GM12878 (cell line): ENCODE data around the gene FNDC3B. TPM values are rescaled to one million over a fixed set of nuclear protein-coding genes. Genes with fewer than 3 reads are reported as not detected.

ENCODE experiments used
- ATF2 ChIP-seq: IDR thresholded peaks from 2 replicates; pipeline ENCODE4 v1.6.1; 2012; ENCODE audit warnings: low read length, inconsistent platforms
- BCL3 ChIP-seq: IDR thresholded peaks from 2 replicates; pipeline ENCODE4 v1.6.1; 2011; ENCODE audit warnings: borderline replicate concordance, low read depth, mild to moderate bottlenecking, moderate library complexity, low read length; ENCODE audit not compliant: insufficient read depth, poor library complexity, severe bottlenecking
- CHD2 ChIP-seq: IDR thresholded peaks from 2 replicates; pipeline ENCODE4 v1.6.1; 2011; ENCODE audit warnings: low read depth, low read length, improper control_type of control experiment, borderline replicate concordance
- CREM ChIP-seq: IDR thresholded peaks from 2 replicates; pipeline ENCODE4 v1.6.1; 2014; ENCODE audit warnings: antibody characterized with exemption, low read depth
- E2F4 ChIP-seq: IDR thresholded peaks from 2 replicates; pipeline ENCODE4 v1.6.1; 2012; ENCODE audit warnings: low read depth, low read length, improper control_type of control experiment
- ETV6 ChIP-seq, 2 experiments: fragments of 450-650 bp in 1 of 2; IDR thresholded peaks in 1 of 2; conservative IDR thresholded peaks in 1 of 2; 2 replicates each; pipeline ENCODE4 v1.6.1; 2014; ENCODE audit warnings: antibody characterized with exemption in 1 of 2, borderline replicate concordance in 1 of 2, low read depth in 1 of 2, mild to moderate bottlenecking in 1 of 2, moderate library complexity in 1 of 2
- JUND ChIP-seq: IDR thresholded peaks from 2 replicates; pipeline ENCODE4 v1.6.1; 2012; ENCODE audit warnings: low read depth, mild to moderate bottlenecking, low read length, improper control_type of control experiment, moderate library complexity
- NBN ChIP-seq: fragments of 450-650 bp; IDR thresholded peaks from 2 replicates; pipeline ENCODE4 v1.6.1; 2016
- NFXL1 ChIP-seq: fragments of 450-650 bp; IDR thresholded peaks from 2 replicates; pipeline ENCODE4 v1.6.1; 2017; ENCODE audit warnings: antibody characterized with exemption, mild to moderate bottlenecking, borderline replicate concordance
- NR2C1 ChIP-seq: fragments of 450-650 bp; IDR thresholded peaks from 2 replicates; pipeline ENCODE4 v1.6.1; 2017; ENCODE audit warnings: antibody characterized with exemption, mild to moderate bottlenecking, moderate library complexity
- POLR2AphosphoS5 ChIP-seq: IDR thresholded peaks from 2 replicates; pipeline ENCODE4 v1.6.1; 2011; ENCODE audit warnings: mild to moderate bottlenecking, low read length, inconsistent platforms
- RB1 ChIP-seq: fragments of 450-650 bp; formaldehyde crosslinking; IDR thresholded peaks from 2 replicates; pipeline ENCODE4 v1.6.1; 2017; ENCODE audit warnings: mild to moderate bottlenecking, borderline replicate concordance
- RELA ChIP-seq: fragments of 450-650 bp; IDR thresholded peaks from 2 replicates; pipeline ENCODE4 v1.8.0; 2014; ENCODE audit warnings: borderline replicate concordance; ENCODE audit not compliant: partially characterized antibody
- STAT1 ChIP-seq: fragments of 450-650 bp; conservative IDR thresholded peaks from 2 replicates; pipeline ENCODE4 v1.6.1; 2014; ENCODE audit warnings: antibody characterized with exemption, mild to moderate bottlenecking
- WRNIP1 ChIP-seq: IDR thresholded peaks from 2 replicates; pipeline ENCODE4 v1.6.1; 2011; ENCODE audit warnings: low read depth, low read length, improper control_type of control experiment, borderline replicate concordance
- YY1 ChIP-seq: IDR thresholded peaks from 2 replicates; pipeline ENCODE4 v1.6.1; 2011; ENCODE audit warnings: low read depth, mild to moderate bottlenecking, low read length
- ZBED1 ChIP-seq: IDR thresholded peaks from 2 replicates; pipeline ENCODE4 v1.6.1; 2016; ENCODE audit warnings: borderline replicate concordance
- ZBTB4 ChIP-seq: fragments of 450-650 bp; formaldehyde crosslinking; IDR thresholded peaks from 2 replicates; pipeline ENCODE4 v1.4.0; 2022; ENCODE audit warnings: mild to moderate bottlenecking, moderate library complexity
- polyA plus RNA-seq, 11 experiments: library from polyadenylated mRNA; depleted of rRNA in 4 of 11; unstranded in 6 of 11; stranded (reverse) in 5 of 11; fragments of >200 nt; fragmentation: Nextera tagmentation in 4 of 11; fragmentation: Illumina TruSeq in 1 of 11; extraction: Ambion mirVana in 4 of 11; extraction: Trizol in 1 of 11; gene quantifications; 1 replicate in 1 of 11; 2 replicates in 10 of 11; pipeline versions ENCODE4 v1.2.1 to v1.2.3, GENCODE V29; 2011 to 2016; ENCODE audit warnings: inconsistent platforms in 2 of 11, missing spikeins in 2 of 11, low read depth in 1 of 11
- total RNA-seq, 4 experiments: library from RNA; depleted of rRNA in 3 of 4; stranded (reverse); fragments of >200 nt in 3 of 4; fragmentation: Illumina TruSeq in 1 of 4; extraction: Trizol in 1 of 4; gene quantifications; 2 replicates each; pipeline versions ENCODE4 v1.2.1 to v1.2.3, GENCODE V29; 2013 to 2021

The FNDC3B gene
- total and polyA plus RNA-seq, 10 of the 15 experiments (the other 5 are each of a cell fraction or from before 2014, with no cell fraction given) = 7.9 to 35.0 (median 18.5) TPM

GRCh38 chr3:172142051-172142863, 102.9 kb downstream of the FNDC3B start (continued):
- TF ChIP-seq CHD2 = peak; percentile 41; the same call in 1 of the 2 replicates
- TF ChIP-seq JUND = no peak
- TF ChIP-seq STAT1 = no peak
- peak in 1 of 2 experiments; percentile 68; a peak in 1 of 4 replicates for TF ChIP-seq ETV6 (conservative IDR thresholded peaks at IDR 0.05 in 1 of 2, IDR thresholded peaks at IDR 0.05 in 1 of 2; ENCODE audit: borderline replicate concordance in 1 of 2, low read depth in 1 of 2)
- TF ChIP-seq NR2C1 = peak; percentile 38; the same call in 1 of the 2 replicates
- TF ChIP-seq ZBED1 = peak; percentile 56; the same call in 1 of the 2 replicates
- peak; percentile 62; the same call in 1 of the 2 replicates for TF ChIP-seq NBN
- peak; percentile 87 for TF ChIP-seq ATF2
- TF ChIP-seq E2F4 = no peak
- peak; percentile 9 for TF ChIP-seq RELA
- no peak for TF ChIP-seq BCL3
- peak; percentile 82 for TF ChIP-seq CREM
- no peak for TF ChIP-seq NFXL1
- no peak for TF ChIP-seq ZBTB4 (CRISPR knock-in tag)
- TF ChIP-seq RB1 = no peak
- no peak for TF ChIP-seq WRNIP1
- no peak for TF ChIP-seq YY1
- TF ChIP-seq POLR2AphosphoS5 = no peak; the same call in 1 of the 2 replicates
